Uterus (tissue), 2 donors: ENCODE results near the gene GTF2F1.

Experiments
- CTCF ChIP-seq, 4 experiments: fragments of 200-600 bp in 2 of 4; fragments of 450-650 bp in 2 of 4; sonication (generic) in 2 of 4; IDR thresholded peaks; one replicate each; pipeline ENCODE4 v1.5.1; 2016 to 2019; ENCODE audit warnings: antibody characterized with exemption in 4 of 4, mild to moderate bottlenecking in 2 of 4, moderate library complexity in 1 of 4
- POLR2A ChIP-seq, 2 donors: fragments of 450-650 bp; IDR thresholded peaks; one replicate each; pipeline ENCODE4 v1.6.1; 2016; ENCODE audit warnings: antibody characterized with exemption in 2 of 2, mild to moderate bottlenecking in 1 of 2, moderate library complexity in 1 of 2

GRCh38 chr19:6387372-6387771 is 5.6 kb downstream of the GTF2F1 start:
- TF ChIP-seq POLR2A (IDR thresholded peaks at IDR 0.05) (no peak), CTCF (IDR thresholded peaks at IDR 0.05) (no peak)
